HEK293T (cell line): ENCODE results near the gene ANKRD16.
"Not testable (repeated sequence)": the region's sequence is repeated elsewhere in the genome, so short reads cannot be mapped to it uniquely, and the experiment has no call there.

Experiments used
- CTCF ChIA-PET: fragments of 350-600 bp; formaldehyde crosslinking; extraction: SDS; loops from one replicate; lab custom pipeline; 2021; ENCODE audit warnings: antibody characterized with exemption, inconsistent platforms; lab: Yijun Ruan, JAX
- POLR2A ChIA-PET: fragments of 350-600 bp; formaldehyde crosslinking; extraction: SDS; loops from one replicate; lab custom pipeline; 2020; ENCODE audit warnings: antibody characterized with exemption, inconsistent platforms; lab: Yijun Ruan, JAX
- DNase-seq: peaks from one replicate; pipeline ENCODE4 v3.0.0; 2012; ENCODE audit warnings: mixed read lengths; ENCODE audit errors: extremely low spot score
- ARNT ChIP-seq: fragments of 450-650 bp; IDR thresholded peaks from 2 replicates; pipeline ENCODE4 v1.6.1; 2017; ENCODE audit warnings: mild to moderate bottlenecking
- BHLHE40 ChIP-seq: fragments of 450-650 bp; IDR thresholded peaks from 2 replicates; pipeline ENCODE4 v1.6.1; 2016; ENCODE audit warnings: mild to moderate bottlenecking, moderate library complexity, borderline replicate concordance
- CTBP1 ChIP-seq: fragments of 450-650 bp; IDR thresholded peaks from 2 replicates; pipeline ENCODE4 v1.6.1; 2016; ENCODE audit warnings: borderline replicate concordance
- ELF4 ChIP-seq: fragments of 450-650 bp; IDR thresholded peaks from 2 replicates; pipeline ENCODE4 v1.6.1; 2017; ENCODE audit warnings: antibody characterized with exemption
- FOXA1 ChIP-seq: fragments of 450-650 bp; IDR thresholded peaks from 2 replicates; pipeline ENCODE4 v1.6.1; 2016; ENCODE audit warnings: mild to moderate bottlenecking
- FOXK2 ChIP-seq: fragments of 450-650 bp; IDR thresholded peaks from 2 replicates; pipeline ENCODE4 v1.6.1; 2016; ENCODE audit warnings: mild to moderate bottlenecking
- FOXM1 ChIP-seq: fragments of 450-650 bp; IDR thresholded peaks from 2 replicates; pipeline ENCODE4 v1.6.1; 2017; ENCODE audit warnings: mild to moderate bottlenecking, borderline replicate concordance
- HDGF ChIP-seq: fragments of 450-650 bp; IDR thresholded peaks from 2 replicates; pipeline ENCODE4 v1.6.1; 2017; ENCODE audit warnings: antibody characterized with exemption, borderline replicate concordance
- L3MBTL2 ChIP-seq: fragments of 450-650 bp; conservative IDR thresholded peaks from 2 replicates; pipeline ENCODE4 v1.6.1; 2016; ENCODE audit warnings: mild to moderate bottlenecking
- LEF1 ChIP-seq: fragments of 450-650 bp; IDR thresholded peaks from 2 replicates; pipeline ENCODE4 v1.6.1; 2017; ENCODE audit warnings: mild to moderate bottlenecking, borderline replicate concordance
- NFRKB ChIP-seq: fragments of 450-650 bp; IDR thresholded peaks from 2 replicates; pipeline ENCODE4 v1.6.1; 2016; ENCODE audit warnings: mild to moderate bottlenecking, moderate library complexity
- PKNOX1 ChIP-seq: fragments of 450-650 bp; IDR thresholded peaks from 2 replicates; pipeline ENCODE4 v1.6.1; 2016
- SP1 ChIP-seq: fragments of 450-650 bp; IDR thresholded peaks from 2 replicates; pipeline ENCODE4 v1.6.1; 2017
- SUZ12 ChIP-seq: fragments of 450-650 bp; IDR thresholded peaks from 2 replicates; pipeline ENCODE4 v1.6.1; 2016; ENCODE audit warnings: mild to moderate bottlenecking
- TARDBP ChIP-seq: fragments of 450-650 bp; IDR thresholded peaks from 2 replicates; pipeline ENCODE4 v1.6.1; 2016
- ZNF384 ChIP-seq: fragments of 450-650 bp; IDR thresholded peaks from 2 replicates; pipeline ENCODE4 v1.6.1; 2016

Gene ANKRD16

GRCh38 chr10:5885619-5886018 is 4.1 kb downstream of the ANKRD16 start:
- ChIA-PET POLR2A (interaction anchor here (1.0 kb wide), 1 partner anchor 72 kb away, joined by 4 read pairs; the partner anchor contains the start of gene GDI2), CTCF (no interaction called here)
- no peak for DNase-seq
- no peak for TF ChIP-seq CTBP1
- TF ChIP-seq ARNT = no peak

GRCh38 chr10:5882961-5883360 is 6.7 kb downstream of the ANKRD16 start:
- TF ChIP-seq ARNT (no peak), PKNOX1 (no peak), CTBP1 (no peak), FOXA1 (no peak), FOXM1 (no peak), ELF4 (no peak), FOXK2 (no peak), NFRKB (no peak), ZNF384 (no peak), SP1 (no peak)
- no peak for DNase-seq
- CTCF ChIA-PET = interaction anchor here (0.7 kb wide), 1 partner anchor 10 kb away, joined by 3 read pairs; no protein-coding TSS in a partner anchor
- POLR2A ChIA-PET = no interaction called here

GRCh38 chr10:5877041-5877440 is 12.7 kb downstream of the ANKRD16 start:
- POLR2A ChIA-PET = interaction anchor here (1.5 kb wide), 1 partner anchor 13 kb away, joined by 3 read pairs; the partner anchor contains the start of genes ANKRD16 and FBH1
- CTCF ChIA-PET, DNase-seq: not testable (repeated sequence)

GRCh38 chr10:5876181-5876768 is 13.4 kb downstream of the ANKRD16 start:
- CTCF ChIA-PET = no interaction called here
- TF ChIP-seq CTBP1 (no peak), LEF1 (no peak), HDGF (no peak), L3MBTL2 (no peak), ELF4 (no peak), SUZ12 (no peak), ZNF384 (no peak), FOXM1 (no peak), FOXA1 (no peak), FOXK2 (no peak), PKNOX1 (no peak), TARDBP (no peak), BHLHE40 (no peak), ARNT (no peak), SP1 (no peak), NFRKB (no peak)
- POLR2A ChIA-PET = interaction anchor here (0.8 to 1.5 kb wide), 2 partner anchors 13 to 14 kb away, joined by 3 read pairs; partner anchors contain the start of genes ANKRD16 and FBH1
- DNase-seq = no peak

GRCh38 chr10:5873515-5873995 is 16.1 kb downstream of the ANKRD16 start:
- ChIA-PET POLR2A (interaction anchor here (0.6 kb wide), 1 partner anchor 60 kb away, joined by 3 read pairs; the partner anchor contains the start of gene GDI2), CTCF (interaction anchor here (0.6 to 1.0 kb wide), 4 partner anchors 9 to 487 kb away, joined by 3 to 6 read pairs (median 3); no protein-coding TSS in a partner anchor)
- DNase-seq = peak; percentile 80
- TF ChIP-seq LEF1 (no peak), CTBP1 (no peak)

GRCh38 chr10:5871596-5871995 is 18.1 kb downstream of the ANKRD16 start:
- CTCF ChIA-PET = no interaction called here
- DNase-seq = no peak
- POLR2A ChIA-PET = no interaction called here
- TF ChIP-seq NFRKB (no peak), HDGF (no peak), L3MBTL2 (no peak), LEF1 (no peak), PKNOX1 (no peak)

GRCh38 chr10:5869156-5869555 is 20.5 kb downstream of the ANKRD16 start:
- ChIA-PET CTCF (no interaction called here), POLR2A (interaction anchor here (0.8 kb wide), 1 partner anchor 19 kb away, joined by 3 read pairs; no protein-coding TSS in a partner anchor)

GRCh38 chr10:5868383-5868782 is 21.3 kb downstream of the ANKRD16 start:
- POLR2A ChIA-PET, CTCF ChIA-PET, DNase-seq: not testable (repeated sequence)

More at GRCh38 chr10:5869156-5869555, 20.5 kb downstream of the ANKRD16 start:
- no peak for TF ChIP-seq BHLHE40
- no peak for TF ChIP-seq ELF4
- no peak for TF ChIP-seq PKNOX1
- no peak for TF ChIP-seq FOXA1
- TF ChIP-seq CTBP1 = no peak
- no peak for TF ChIP-seq L3MBTL2
- TF ChIP-seq HDGF = no peak
- no peak for TF ChIP-seq LEF1
- TF ChIP-seq SUZ12 = no peak
- TF ChIP-seq ZNF384 = no peak
- no peak for TF ChIP-seq NFRKB
- DNase-seq = no peak

GRCh38 chr10:5867091-5867615 is 22.5 kb downstream of the ANKRD16 start:
- DNase-seq, CTCF ChIA-PET, POLR2A ChIA-PET: not testable (repeated sequence)

- CTCF ChIA-PET, DNase-seq, POLR2A ChIA-PET: not testable (repeated sequence)
Measured at GRCh38 chr10:5866451-5867081, 23.1 kb downstream of the ANKRD16 start.
